HepG2 (cell line): ENCODE data around the gene ATP13A3. TPM values are rescaled to one million over a fixed set of nuclear protein-coding genes. Genes with fewer than 3 reads are reported as not detected.

ENCODE experiments used
- ATAD3A ChIP-seq: sonication (generic); formaldehyde crosslinking; IDR thresholded peaks from 2 replicates; pipeline ENCODE4 v1.4.0; 2020; ENCODE audit warnings: missing genetic modification reagents
- BRCA1 ChIP-seq: sonication (generic); formaldehyde crosslinking; IDR thresholded peaks from 2 replicates; pipeline ENCODE4 v1.4.0; 2020; ENCODE audit warnings: missing genetic modification reagents
- CHD2 ChIP-seq: IDR thresholded peaks from 2 replicates; pipeline ENCODE4 v1.6.1; 2011; ENCODE audit warnings: low read depth, low read length, improper control_type of control experiment
- CREB1 ChIP-seq, 2 experiments: fragments of 450-650 bp in 1 of 2; IDR thresholded peaks; 2 replicates each; pipeline ENCODE4 v1.6.1; 2016 to 2017; ENCODE audit warnings: control low read depth in 1 of 2, mild to moderate bottlenecking in 1 of 2, missing compliant biosample characterization in 1 of 2, missing genetic modification characterization in 1 of 2
- NCOA1 ChIP-seq: sonication (generic); formaldehyde crosslinking; IDR thresholded peaks from 2 replicates; pipeline ENCODE4 v1.9.0; 2021; ENCODE audit warnings: missing genetic modification reagents
- POLR2AphosphoS2 ChIP-seq: IDR thresholded peaks from 2 replicates; pipeline ENCODE4 v1.6.1; 2011; ENCODE audit warnings: low read depth, low read length, improper control_type of control experiment
- SAFB2 ChIP-seq: sonication (generic); formaldehyde crosslinking; IDR thresholded peaks from 2 replicates; pipeline ENCODE4 v1.5.1; 2020; ENCODE audit warnings: missing genetic modification reagents, low read depth, mild to moderate bottlenecking, borderline replicate concordance
- SMC3 ChIP-seq: IDR thresholded peaks from 2 replicates; pipeline ENCODE4 v1.6.1; 2011; ENCODE audit warnings: low read length, improper control_type of control experiment
- WIZ ChIP-seq: sonication (generic); formaldehyde crosslinking; IDR thresholded peaks from 2 replicates; pipeline ENCODE4 v1.5.1; 2020; ENCODE audit warnings: mild to moderate bottlenecking, missing genetic modification reagents
- ZBTB14 ChIP-seq: sonication (generic); formaldehyde crosslinking; IDR thresholded peaks from 2 replicates; pipeline ENCODE4 v1.4.0; 2020; ENCODE audit warnings: missing genetic modification reagents
- ZBTB7B ChIP-seq: sonication (generic); formaldehyde crosslinking; IDR thresholded peaks from 2 replicates; pipeline ENCODE4 v1.4.0; 2020; ENCODE audit warnings: missing genetic modification reagents
- ZNF205 ChIP-seq: IDR thresholded peaks from 2 replicates; pipeline ENCODE4 v1.6.1; 2018; ENCODE audit warnings: missing biosample characterization, missing genetic modification reagents
- ZNF207 ChIP-seq: fragments of 450-650 bp; IDR thresholded peaks from 2 replicates; pipeline ENCODE4 v1.6.1; 2016; ENCODE audit warnings: antibody characterized with exemption, borderline replicate concordance
- ZNF251 ChIP-seq: sonication (generic); formaldehyde crosslinking; IDR thresholded peaks from 2 replicates; pipeline ENCODE4 v1.9.0; 2021; ENCODE audit warnings: mild to moderate bottlenecking, missing genetic modification reagents
- ZNF264 ChIP-seq: sonication (generic); formaldehyde crosslinking; IDR thresholded peaks from 2 replicates; pipeline ENCODE4 v1.4.0; 2020; ENCODE audit warnings: missing genetic modification reagents
- ZNF775 ChIP-seq: sonication (generic); formaldehyde crosslinking; IDR thresholded peaks from 2 replicates; pipeline ENCODE4 v1.4.0; 2020; ENCODE audit warnings: missing genetic modification reagents, mild to moderate bottlenecking, moderate library complexity, borderline replicate concordance
- polyA plus RNA-seq, 8 experiments: library from polyadenylated mRNA; depleted of rRNA in 3 of 8; stranded (reverse) in 7 of 8; unstranded in 1 of 8; fragments of >200 nt; fragmentation: Illumina TruSeq in 4 of 8; extraction: Trizol in 4 of 8; gene quantifications; 2 replicates each; pipeline versions ENCODE4 v1.2.1 to v1.2.3, GENCODE V29; 2011 to 2016; ENCODE audit warnings: low read depth in 4 of 8, missing spikeins in 1 of 8, mixed read lengths in 1 of 8; ENCODE audit not compliant: insufficient read depth in 1 of 8
- total RNA-seq, 5 experiments: library from RNA; depleted of rRNA; stranded (reverse); fragments of >200 nt; fragmentation: Illumina TruSeq; extraction: Trizol; gene quantifications; 2 replicates each; pipeline ENCODE4 v1.2.3, GENCODE V29; 2016; ENCODE audit warnings: low read depth in 1 of 5
- TF ChIP-seq, protein P1 (sequence below): sonication (generic); formaldehyde crosslinking; IDR thresholded peaks from 2 replicates; pipeline ENCODE4 v1.4.0; 2020; ENCODE audit warnings: missing genetic modification reagents
- TF ChIP-seq, protein P2 (sequence below): IDR thresholded peaks from 2 replicates; pipeline ENCODE4 v1.6.1; 2016
- TF ChIP-seq, protein P3 (sequence below): sonication (generic); formaldehyde crosslinking; IDR thresholded peaks from 2 replicates; pipeline ENCODE4 v1.5.1; 2020; ENCODE audit warnings: mild to moderate bottlenecking, missing genetic modification reagents, borderline replicate concordance

Gene ATP13A3
- total and polyA plus RNA-seq, 2 of the 13 experiments (the other 11 are each of a cell fraction or from before 2014, with no cell fraction given) = 44.9 to 80.8 TPM

DNA sequence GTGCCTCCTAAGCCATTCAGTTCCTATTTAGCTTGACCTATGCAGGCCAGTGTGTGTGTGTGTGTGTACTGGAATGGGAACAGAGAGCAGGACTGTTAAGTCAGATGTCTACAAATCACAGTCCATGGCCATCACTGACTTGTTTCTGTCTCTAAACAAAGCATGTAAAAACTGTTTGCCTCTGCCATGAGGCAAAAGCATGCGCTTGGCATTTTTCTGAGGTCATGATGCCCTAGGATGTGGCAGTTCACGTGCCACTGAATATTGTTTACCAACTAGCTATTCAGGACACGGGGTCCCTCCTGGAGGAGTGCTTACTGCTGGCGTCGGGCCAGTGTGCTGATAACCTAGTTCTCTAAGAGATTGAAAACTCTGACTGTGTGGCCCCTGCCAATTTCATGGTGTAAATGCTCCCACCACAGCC, 8.2 kb upstream of the ATP13A3 start (continued):
- TF ChIP-seq ZNF264 (CRISPR knock-in tag) (peak; percentile 69; the same call in 1 of the 2 replicates), CHD2 (no peak), CREB1 (IDR thresholded peaks at IDR 0.05) (peak; percentile 63; the same call in 1 of the 2 replicates), CREB1 (CRISPR knock-in tag; IDR thresholded peaks at IDR 0.05) (peak; percentile 52; the same call in 1 of the 2 replicates), SMC3 (peak; percentile 21; the same call in 1 of the 2 replicates), POLR2AphosphoS2 (no peak), ZNF207 (no peak), WIZ (no peak), ZNF205 (CRISPR knock-in tag) (peak; percentile 77; the same call in 1 of the 2 replicates), ZBTB7B (0 out of 2 replicates have a peak, but pooled peaks have one; percentile 33), SAFB2 (CRISPR knock-in tag) (no peak), BRCA1 (CRISPR knock-in tag) (no peak), ZBTB14 (CRISPR knock-in tag) (no peak), ZNF251 (CRISPR knock-in tag) (no peak), NCOA1 (no peak), ATAD3A (CRISPR knock-in tag) (no peak), ZNF775 (CRISPR knock-in tag) (no peak)
- TF ChIP-seq, protein P1, sequence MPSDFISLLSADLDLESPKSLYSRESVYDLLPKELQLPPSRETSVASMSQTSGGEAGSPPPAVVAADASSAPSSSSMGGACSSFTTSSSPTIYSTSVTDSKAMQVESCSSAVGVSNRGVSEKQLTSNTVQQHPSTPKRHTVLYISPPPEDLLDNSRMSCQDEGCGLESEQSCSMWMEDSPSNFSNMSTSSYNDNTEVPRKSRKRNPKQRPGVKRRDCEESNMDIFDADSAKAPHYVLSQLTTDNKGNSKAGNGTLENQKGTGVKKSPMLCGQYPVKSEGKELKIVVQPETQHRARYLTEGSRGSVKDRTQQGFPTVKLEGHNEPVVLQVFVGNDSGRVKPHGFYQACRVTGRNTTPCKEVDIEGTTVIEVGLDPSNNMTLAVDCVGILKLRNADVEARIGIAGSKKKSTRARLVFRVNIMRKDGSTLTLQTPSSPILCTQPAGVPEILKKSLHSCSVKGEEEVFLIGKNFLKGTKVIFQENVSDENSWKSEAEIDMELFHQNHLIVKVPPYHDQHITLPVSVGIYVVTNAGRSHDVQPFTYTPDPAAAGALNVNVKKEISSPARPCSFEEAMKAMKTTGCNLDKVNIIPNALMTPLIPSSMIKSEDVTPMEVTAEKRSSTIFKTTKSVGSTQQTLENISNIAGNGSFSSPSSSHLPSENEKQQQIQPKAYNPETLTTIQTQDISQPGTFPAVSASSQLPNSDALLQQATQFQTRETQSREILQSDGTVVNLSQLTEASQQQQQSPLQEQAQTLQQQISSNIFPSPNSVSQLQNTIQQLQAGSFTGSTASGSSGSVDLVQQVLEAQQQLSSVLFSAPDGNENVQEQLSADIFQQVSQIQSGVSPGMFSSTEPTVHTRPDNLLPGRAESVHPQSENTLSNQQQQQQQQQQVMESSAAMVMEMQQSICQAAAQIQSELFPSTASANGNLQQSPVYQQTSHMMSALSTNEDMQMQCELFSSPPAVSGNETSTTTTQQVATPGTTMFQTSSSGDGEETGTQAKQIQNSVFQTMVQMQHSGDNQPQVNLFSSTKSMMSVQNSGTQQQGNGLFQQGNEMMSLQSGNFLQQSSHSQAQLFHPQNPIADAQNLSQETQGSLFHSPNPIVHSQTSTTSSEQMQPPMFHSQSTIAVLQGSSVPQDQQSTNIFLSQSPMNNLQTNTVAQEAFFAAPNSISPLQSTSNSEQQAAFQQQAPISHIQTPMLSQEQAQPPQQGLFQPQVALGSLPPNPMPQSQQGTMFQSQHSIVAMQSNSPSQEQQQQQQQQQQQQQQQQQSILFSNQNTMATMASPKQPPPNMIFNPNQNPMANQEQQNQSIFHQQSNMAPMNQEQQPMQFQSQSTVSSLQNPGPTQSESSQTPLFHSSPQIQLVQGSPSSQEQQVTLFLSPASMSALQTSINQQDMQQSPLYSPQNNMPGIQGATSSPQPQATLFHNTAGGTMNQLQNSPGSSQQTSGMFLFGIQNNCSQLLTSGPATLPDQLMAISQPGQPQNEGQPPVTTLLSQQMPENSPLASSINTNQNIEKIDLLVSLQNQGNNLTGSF = no peak
- TF ChIP-seq, protein P2, sequence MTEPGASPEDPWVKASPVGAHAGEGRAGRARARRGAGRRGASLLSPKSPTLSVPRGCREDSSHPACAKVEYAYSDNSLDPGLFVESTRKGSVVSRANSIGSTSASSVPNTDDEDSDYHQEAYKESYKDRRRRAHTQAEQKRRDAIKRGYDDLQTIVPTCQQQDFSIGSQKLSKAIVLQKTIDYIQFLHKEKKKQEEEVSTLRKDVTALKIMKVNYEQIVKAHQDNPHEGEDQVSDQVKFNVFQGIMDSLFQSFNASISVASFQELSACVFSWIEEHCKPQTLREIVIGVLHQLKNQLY (CRISPR knock-in tag) = peak; percentile 99
- TF ChIP-seq, protein P3, sequence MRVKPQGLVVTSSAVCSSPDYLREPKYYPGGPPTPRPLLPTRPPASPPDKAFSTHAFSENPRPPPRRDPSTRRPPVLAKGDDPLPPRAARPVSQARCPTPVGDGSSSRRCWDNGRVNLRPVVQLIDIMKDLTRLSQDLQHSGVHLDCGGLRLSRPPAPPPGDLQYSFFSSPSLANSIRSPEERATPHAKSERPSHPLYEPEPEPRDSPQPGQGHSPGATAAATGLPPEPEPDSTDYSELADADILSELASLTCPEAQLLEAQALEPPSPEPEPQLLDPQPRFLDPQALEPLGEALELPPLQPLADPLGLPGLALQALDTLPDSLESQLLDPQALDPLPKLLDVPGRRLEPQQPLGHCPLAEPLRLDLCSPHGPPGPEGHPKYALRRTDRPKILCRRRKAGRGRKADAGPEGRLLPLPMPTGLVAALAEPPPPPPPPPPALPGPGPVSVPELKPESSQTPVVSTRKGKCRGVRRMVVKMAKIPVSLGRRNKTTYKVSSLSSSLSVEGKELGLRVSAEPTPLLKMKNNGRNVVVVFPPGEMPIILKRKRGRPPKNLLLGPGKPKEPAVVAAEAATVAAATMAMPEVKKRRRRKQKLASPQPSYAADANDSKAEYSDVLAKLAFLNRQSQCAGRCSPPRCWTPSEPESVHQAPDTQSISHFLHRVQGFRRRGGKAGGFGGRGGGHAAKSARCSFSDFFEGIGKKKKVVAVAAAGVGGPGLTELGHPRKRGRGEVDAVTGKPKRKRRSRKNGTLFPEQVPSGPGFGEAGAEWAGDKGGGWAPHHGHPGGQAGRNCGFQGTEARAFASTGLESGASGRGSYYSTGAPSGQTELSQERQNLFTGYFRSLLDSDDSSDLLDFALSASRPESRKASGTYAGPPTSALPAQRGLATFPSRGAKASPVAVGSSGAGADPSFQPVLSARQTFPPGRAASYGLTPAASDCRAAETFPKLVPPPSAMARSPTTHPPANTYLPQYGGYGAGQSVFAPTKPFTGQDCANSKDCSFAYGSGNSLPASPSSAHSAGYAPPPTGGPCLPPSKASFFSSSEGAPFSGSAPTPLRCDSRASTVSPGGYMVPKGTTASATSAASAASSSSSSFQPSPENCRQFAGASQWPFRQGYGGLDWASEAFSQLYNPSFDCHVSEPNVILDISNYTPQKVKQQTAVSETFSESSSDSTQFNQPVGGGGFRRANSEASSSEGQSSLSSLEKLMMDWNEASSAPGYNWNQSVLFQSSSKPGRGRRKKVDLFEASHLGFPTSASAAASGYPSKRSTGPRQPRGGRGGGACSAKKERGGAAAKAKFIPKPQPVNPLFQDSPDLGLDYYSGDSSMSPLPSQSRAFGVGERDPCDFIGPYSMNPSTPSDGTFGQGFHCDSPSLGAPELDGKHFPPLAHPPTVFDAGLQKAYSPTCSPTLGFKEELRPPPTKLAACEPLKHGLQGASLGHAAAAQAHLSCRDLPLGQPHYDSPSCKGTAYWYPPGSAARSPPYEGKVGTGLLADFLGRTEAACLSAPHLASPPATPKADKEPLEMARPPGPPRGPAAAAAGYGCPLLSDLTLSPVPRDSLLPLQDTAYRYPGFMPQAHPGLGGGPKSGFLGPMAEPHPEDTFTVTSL (CRISPR knock-in tag) = peak; percentile 71; the same call in 1 of the 2 replicates
